GM19395 (cell line): ENCODE results near the gene ATAD3B.
"Not testable (repeated sequence)": the region's sequence is repeated elsewhere in the genome, so short reads cannot be mapped to it uniquely, and the experiment has no call there.

ENCODE experiments used
- ATAC-seq: cut with Tn5 transposase; IDR thresholded peaks from one replicate; pipeline ENCODE4 v1.9.1; 2021; ENCODE audit warnings: mild to moderate bottlenecking, moderate library complexity; ENCODE audit not compliant: unreplicated experiment

Gene ATAD3B

GRCh38 chr1:1529936-1530335 lies 58.4 kb downstream of the ATAD3B start:
- no peak for ATAC-seq

DNA sequence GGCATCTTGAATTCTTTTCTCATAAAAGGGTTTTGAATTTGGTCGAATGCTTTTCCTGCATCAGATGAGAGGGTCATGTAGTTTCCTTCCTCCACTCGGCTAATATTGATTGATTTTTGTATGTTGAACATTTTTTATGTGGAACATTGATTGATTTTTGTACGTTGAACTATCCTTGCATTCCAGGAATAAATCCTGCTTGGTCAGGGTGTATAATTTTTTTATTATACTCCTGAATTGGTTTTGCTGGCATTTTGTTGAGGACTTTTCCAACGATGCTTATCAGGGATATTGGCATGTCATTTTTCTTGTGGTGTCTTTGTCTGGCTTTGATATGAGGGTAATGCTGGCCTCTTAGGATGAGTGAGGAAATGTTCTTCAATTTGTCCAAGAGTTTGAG lies 60.4 kb downstream of the ATAD3B start:
- ATAC-seq, result no peak

GRCh38 chr1:1533176-1533893 lies 61.8 kb downstream of the ATAD3B start:
- not testable (repeated sequence) for ATAC-seq

- not testable (repeated sequence) for ATAC-seq
These were observed 62.3 kb downstream of the ATAD3B start for GRCh38 chr1:1533894-1534291.

GRCh38 chr1:1534401-1535154 lies 63.0 kb downstream of the ATAD3B start:
- ATAC-seq, result no peak

GRCh38 chr1:1535201-1536018 lies 63.8 kb downstream of the ATAD3B start:
- ATAC-seq, result no peak

- no peak for ATAC-seq
These were observed 64.7 kb downstream of the ATAD3B start for GRCh38 chr1:1536019-1536937.

DNA sequence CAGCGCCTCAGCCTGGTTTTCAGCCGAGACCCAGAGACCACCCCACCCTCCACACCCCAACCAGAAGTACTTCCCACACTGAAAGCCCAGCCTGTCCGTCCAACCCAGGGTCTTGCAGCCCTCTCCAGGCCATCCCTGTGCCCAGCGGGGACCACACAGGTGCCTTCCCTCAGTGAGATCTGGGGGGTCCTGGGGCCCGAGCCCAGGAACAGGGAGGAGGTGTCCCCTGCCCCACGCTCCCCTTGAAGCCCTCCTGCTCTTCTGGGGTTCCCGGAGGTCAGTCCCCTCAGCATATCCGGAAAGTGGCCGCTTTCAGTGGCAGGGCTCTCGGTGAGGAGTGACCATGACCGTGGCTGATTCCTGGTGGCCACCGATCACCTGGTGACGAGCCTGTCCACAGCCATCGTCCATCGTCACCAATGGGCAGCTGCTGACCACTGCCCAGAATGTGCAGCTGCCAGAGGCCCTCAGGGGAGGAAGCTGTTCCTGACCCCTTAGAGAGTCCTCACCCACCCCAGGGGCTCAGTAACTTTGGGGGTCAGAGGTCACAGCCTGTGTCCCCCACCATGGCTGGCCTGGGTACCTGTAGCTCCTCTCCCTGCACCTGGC lies 65.5 kb downstream of the ATAD3B start:
- no peak for ATAC-seq

- ATAC-seq, result no peak
These were observed 66.2 kb downstream of the ATAD3B start for GRCh38 chr1:1537626-1538250.

GRCh38 chr1:1538334-1538733 lies 66.8 kb downstream of the ATAD3B start:
- ATAC-seq, result no peak

DNA sequence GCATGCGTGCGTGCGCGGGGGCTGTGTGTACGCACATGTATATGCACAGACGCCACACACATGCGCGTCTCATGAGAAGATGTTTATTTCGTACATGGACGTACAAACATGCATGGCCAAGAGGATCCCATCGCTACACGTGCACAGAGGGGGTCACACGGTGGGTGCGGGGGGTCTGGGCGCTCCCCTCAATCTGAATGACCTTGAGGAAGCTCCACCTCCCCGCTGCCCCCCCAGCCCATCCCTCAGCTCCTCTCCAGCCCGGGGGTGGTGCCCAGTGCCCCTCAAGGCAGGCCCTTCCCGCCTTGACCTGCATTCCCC lies 67.4 kb downstream of the ATAD3B start:
- ATAC-seq, result no peak

DNA sequence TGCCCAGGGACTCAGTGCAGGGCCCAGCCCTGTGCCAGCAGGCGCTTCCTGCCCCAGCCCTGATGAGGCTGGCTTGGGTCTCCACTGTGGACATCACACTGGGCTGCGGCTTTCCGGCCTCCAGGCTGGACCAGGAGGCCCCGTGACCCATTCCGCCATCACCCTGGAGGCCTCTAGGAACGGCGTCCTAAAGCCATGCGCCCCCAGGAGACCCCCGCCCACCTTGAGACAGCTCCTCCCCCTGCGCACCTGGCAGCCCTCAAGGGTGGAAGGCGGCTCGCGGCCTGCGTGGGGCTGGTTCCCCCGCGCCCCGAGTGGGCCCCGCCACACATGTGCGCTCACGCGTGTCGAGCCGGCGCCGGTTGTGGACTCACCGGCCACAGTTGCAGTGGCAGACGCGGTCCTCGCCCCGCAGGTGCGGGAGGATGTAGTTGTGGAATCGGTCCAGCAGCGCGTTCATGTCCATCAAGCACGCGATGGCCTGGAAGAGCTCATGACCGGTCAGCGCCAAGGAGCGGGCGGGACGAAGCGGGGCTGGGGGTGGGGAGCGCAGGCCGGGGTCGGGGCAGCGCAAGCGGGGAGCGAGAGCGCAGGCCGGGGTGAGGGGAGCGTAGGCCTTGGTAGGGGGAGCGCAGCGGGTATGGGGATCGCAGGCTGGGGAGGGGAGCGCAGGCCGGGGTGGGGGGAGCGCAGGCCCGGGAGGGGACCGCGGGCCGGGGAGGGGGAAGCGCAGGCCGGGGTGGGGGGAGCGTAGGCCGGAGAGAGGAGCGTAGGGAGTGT lies 67.9 kb downstream of the ATAD3B start:
- no peak for ATAC-seq

DNA sequence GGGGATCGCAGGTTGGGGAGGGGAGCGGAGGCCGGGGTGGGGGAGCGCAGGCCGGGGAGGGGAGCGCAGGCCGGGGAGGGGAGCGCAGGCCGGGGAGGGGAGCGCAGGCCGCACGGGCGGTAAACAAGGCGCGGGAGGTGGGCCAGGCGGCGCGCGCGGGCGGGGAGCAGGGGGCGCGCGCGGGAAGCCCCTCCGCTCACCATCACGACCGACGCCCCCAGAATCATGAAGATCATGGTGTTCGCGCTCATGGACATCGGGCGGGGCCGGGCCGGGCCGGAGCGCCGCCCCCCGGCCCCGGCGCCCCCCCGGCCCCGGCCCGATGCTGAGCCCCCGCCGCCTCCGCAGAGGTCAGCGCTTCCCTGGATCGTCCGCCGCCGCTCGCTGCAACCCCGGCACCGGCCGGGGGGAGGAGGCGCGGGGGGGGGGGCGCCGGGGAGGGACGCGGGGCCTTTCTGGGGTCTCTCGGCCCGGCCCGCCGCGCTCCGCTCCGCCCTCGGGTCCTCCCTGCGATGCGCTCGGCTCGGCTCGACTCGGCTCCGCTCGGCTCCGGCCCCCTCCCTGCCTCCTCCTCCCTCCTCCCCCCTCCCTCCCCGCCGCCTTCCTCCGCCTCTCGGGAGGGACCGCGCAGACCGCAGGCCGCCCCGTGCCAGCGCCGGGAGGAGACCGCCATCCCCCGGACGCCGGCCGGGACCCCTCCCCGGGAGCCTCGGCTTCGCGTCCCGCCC lies 68.7 kb downstream of the ATAD3B start, which contains the start of gene TMEM240:
TSS of gene TMEM240 (minus strand) at position 535 of the 728 bp plus-strand sequence. CDS start at position 257, 278 bp downstream.
- no peak for ATAC-seq

DNA sequence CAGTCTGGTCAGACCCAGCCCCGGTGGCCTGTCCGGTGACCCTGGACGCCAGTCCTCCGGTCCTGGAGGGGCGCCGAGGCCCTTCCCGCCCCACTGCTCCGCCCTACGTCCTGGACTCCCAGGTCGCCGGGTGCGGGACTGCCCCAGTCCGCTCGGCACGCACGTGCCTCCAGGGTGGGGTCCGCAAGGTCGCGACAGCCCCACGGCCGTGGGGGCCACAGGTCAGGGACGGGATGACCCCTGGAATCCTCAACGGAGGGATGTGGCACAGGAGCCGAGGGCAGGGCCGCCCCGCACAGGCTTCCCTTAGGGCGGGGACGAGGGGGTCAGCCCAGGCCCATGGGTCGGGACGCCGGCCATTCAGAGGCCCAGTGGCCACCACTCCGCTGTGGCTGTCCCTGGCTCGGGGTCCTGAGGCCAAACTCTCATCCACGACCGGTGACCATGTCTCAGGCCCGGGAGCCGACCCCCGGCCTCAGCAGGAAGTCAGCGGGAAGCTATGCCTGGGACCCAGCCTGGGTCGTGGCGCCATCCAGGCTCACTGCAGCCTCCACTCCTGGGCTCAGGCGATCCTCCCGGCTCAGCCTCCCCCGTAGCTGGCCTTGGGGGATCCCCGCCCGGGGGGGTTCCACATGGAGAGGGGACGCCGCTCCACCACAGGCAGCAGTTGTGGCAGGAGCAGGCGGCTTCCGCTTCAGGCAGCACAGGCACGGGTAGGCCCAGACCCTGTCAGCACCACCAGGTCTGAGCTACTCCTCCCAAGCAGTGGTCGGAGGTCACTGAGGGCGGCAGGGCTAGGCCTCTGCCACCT lies 69.5 kb downstream of the ATAD3B start:
- no peak for ATAC-seq

DNA sequence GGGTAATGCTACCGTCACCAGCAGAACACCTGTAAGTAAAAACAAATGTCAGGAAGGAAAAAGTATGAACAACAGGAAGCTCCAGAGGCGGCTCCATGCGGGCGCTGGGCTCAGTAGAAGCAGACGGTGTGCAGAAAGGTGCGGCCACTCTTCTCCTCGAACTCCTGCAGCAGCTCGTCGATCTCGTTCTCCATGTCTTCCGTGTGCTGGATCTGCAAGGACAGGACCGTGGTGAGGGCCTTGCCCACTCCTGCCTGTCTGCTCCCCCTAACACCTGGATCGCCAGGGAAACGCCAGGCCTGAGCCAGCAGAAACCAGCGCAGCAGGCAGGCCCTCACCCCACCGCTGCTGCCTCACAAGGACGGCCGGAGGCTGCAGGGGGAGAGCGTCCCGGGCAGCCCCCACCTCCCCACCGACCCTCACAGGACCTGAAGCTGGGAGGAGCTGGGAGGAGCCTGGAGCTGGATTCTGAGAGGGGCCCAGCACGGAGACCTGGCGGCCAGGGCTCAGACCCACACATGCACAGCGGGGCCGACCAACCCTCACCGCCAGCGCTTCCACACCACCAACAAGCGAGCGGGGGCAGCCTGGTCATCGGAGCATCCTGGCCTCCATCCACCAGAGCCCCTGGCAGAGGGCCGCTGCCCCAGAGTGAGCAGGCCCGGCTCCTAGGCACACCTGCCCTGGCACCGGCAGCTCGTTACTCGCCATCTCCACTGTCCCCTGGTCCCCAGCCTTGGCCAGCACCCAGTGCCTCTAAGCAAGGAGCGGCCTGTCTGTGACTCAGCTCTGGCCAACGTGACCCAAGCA lies 70.6 kb downstream of the ATAD3B start:
- no peak for ATAC-seq
